Measurements from ENCODE around the gene ARHGEF16. TPM values are rescaled to one million over a fixed set of nuclear protein-coding genes. Genes with fewer than 3 reads are reported as not detected.

ARHGEF16 gene
- total RNA-seq, 1 donor from 2014 or later, result 4.1 TPM

- H3K4me1 ChIP-seq (ENCODE audit: insufficient read depth, low read length), result peaks cover 10% of the 10 kb centered on the region
- H3K27me3 ChIP-seq (ENCODE audit: insufficient read depth, low read length), result peaks cover 3% of the 10 kb centered on the region
- no peak overlapping the region for H3K4me2 ChIP-seq (ENCODE audit: low read length)
- no peak overlapping the region for H3K27ac Mint-ChIP-seq (ENCODE audit: unreplicated experiment)
- no peak overlapping the region for H3K9ac ChIP-seq (ENCODE audit: low read length)
- no peak overlapping the region for H3K4me3 Mint-ChIP-seq (ENCODE audit: unreplicated experiment)
- no peaks in the 10 kb centered on the region for H3K36me3 ChIP-seq (ENCODE audit: insufficient read depth, low read length)
- no peak overlapping the region for H3K4me3 ChIP-seq (ENCODE audit: insufficient read depth, low read depth, low read length)
- no peak for FAIRE-seq
- H4K20me1 ChIP-seq (ENCODE audit: insufficient read depth, low read length), result peaks cover 22% of the 10 kb centered on the region
- no peaks in the 10 kb centered on the region for H3K9me3 Mint-ChIP-seq (ENCODE audit: unreplicated experiment)
- no peaks in the 10 kb centered on the region for H3K4me1 Mint-ChIP-seq (ENCODE audit: low read depth, unreplicated experiment)
- TF ChIP-seq EZH2 (IDR thresholded peaks at IDR 0.05; ENCODE audit: insufficient read depth, low read length), result no peak
- no peak for TF ChIP-seq CTCF (IDR thresholded peaks at IDR 0.05; ENCODE audit: insufficient read depth, low read depth, low read length)
- DNase-seq (ENCODE audit: low read depth), result no peak
- H3K27ac ChIP-seq (ENCODE audit: low read depth, low read length), result no peak overlapping the region
- H3K9me3 ChIP-seq (ENCODE audit: insufficient read depth, low read depth, low read length), result no peaks in the 10 kb centered on the region
- peaks cover 10% of the 10 kb centered on the region for H3K27me3 Mint-ChIP-seq (ENCODE audit: low read depth, unreplicated experiment)
- H3K79me2 ChIP-seq (ENCODE audit: insufficient read depth, low read length), result no peaks in the 10 kb centered on the region
- no peaks in the 10 kb centered on the region for H3K36me3 Mint-ChIP-seq (ENCODE audit: low read depth, unreplicated experiment)
- no peak overlapping the region for H2AFZ ChIP-seq (ENCODE audit: low read depth, low read length)
These were observed 64.9 kb downstream of the ARHGEF16 start for GRCh38 chr1:3519301-3519885.

- no peak overlapping the region for H2AFZ ChIP-seq (ENCODE audit: low read depth, low read length)
- FAIRE-seq, result no peak
- TF ChIP-seq EZH2 (IDR thresholded peaks at IDR 0.05; ENCODE audit: insufficient read depth, low read length), result no peak
- no peak for TF ChIP-seq CTCF (IDR thresholded peaks at IDR 0.05; ENCODE audit: insufficient read depth, low read depth, low read length)
- peaks cover 19% of the 10 kb centered on the region for H4K20me1 ChIP-seq (ENCODE audit: insufficient read depth, low read length)
- no peak overlapping the region for H3K4me3 ChIP-seq (ENCODE audit: insufficient read depth, low read depth, low read length)
- peaks cover 3% of the 10 kb centered on the region for H3K27me3 ChIP-seq (ENCODE audit: insufficient read depth, low read length)
- H3K9ac ChIP-seq (ENCODE audit: low read length), result no peak overlapping the region
- peaks cover 10% of the 10 kb centered on the region for H3K4me1 ChIP-seq (ENCODE audit: insufficient read depth, low read length)
- H3K4me1 Mint-ChIP-seq (ENCODE audit: low read depth, unreplicated experiment), result no peaks in the 10 kb centered on the region
- no peak overlapping the region for H3K4me2 ChIP-seq (ENCODE audit: low read length)
- H3K27me3 Mint-ChIP-seq (ENCODE audit: low read depth, unreplicated experiment), result peaks cover 14% of the 10 kb centered on the region
- no peaks in the 10 kb centered on the region for H3K9me3 Mint-ChIP-seq (ENCODE audit: unreplicated experiment)
- no peak for DNase-seq (ENCODE audit: low read depth)
- H3K79me2 ChIP-seq (ENCODE audit: insufficient read depth, low read length), result no peaks in the 10 kb centered on the region
- no peaks in the 10 kb centered on the region for H3K36me3 Mint-ChIP-seq (ENCODE audit: low read depth, unreplicated experiment)
- H3K27ac ChIP-seq (ENCODE audit: low read depth, low read length), result no peak overlapping the region
- no peak overlapping the region for H3K4me3 Mint-ChIP-seq (ENCODE audit: unreplicated experiment)
- H3K36me3 ChIP-seq (ENCODE audit: insufficient read depth, low read length), result no peaks in the 10 kb centered on the region
- H3K9me3 ChIP-seq (ENCODE audit: insufficient read depth, low read depth, low read length), result no peaks in the 10 kb centered on the region
- no peak overlapping the region for H3K27ac Mint-ChIP-seq (ENCODE audit: unreplicated experiment)
These were observed 66.2 kb downstream of the ARHGEF16 start for GRCh38 chr1:3520419-3521378.
